IMR-90 (cell line): ENCODE data around the gene HPS4.

Source experiments
- CEBPB ChIP-seq: IDR thresholded peaks from 2 replicates; pipeline ENCODE4 v1.6.1; 2012; ENCODE audit warnings: low read depth, low read length, improper control_type of control experiment
- CHD1 ChIP-seq: IDR thresholded peaks from 2 replicates; pipeline ENCODE4 v1.6.1; 2012; ENCODE audit warnings: low read depth, low read length, improper control_type of control experiment
- ELK1 ChIP-seq: fragments of 150-350 bp; IDR thresholded peaks from 2 replicates; pipeline ENCODE4 v1.6.1; 2016; ENCODE audit warnings: low read depth, mild to moderate bottlenecking, low read length, moderate library complexity, borderline replicate concordance
- FOS ChIP-seq: fragments of 150-350 bp; IDR thresholded peaks from 2 replicates; pipeline ENCODE4 v1.6.1; 2016; ENCODE audit warnings: low read depth, low read length
- MAFK ChIP-seq: IDR thresholded peaks from 2 replicates; pipeline ENCODE4 v1.6.1; 2012; ENCODE audit warnings: low read depth, low read length, improper control_type of control experiment
- MXI1 ChIP-seq: IDR thresholded peaks from 2 replicates; pipeline ENCODE4 v1.6.1; 2012; ENCODE audit warnings: low read depth, mild to moderate bottlenecking, low read length, moderate library complexity, borderline replicate concordance
- NFE2L2 ChIP-seq: fragments of 150-350 bp; IDR thresholded peaks from 2 replicates; pipeline ENCODE4 v1.6.1; 2016; ENCODE audit warnings: low read depth, mild to moderate bottlenecking, low read length
- POLR2A ChIP-seq: IDR thresholded peaks from 2 replicates; pipeline ENCODE4 v1.6.1; 2012; ENCODE audit warnings: mild to moderate bottlenecking, low read depth, low read length
- RAD21 ChIP-seq: IDR thresholded peaks from 2 replicates; pipeline ENCODE4 v1.6.1; 2012; ENCODE audit warnings: low read length, improper control_type of control experiment
- RCOR1 ChIP-seq: IDR thresholded peaks from 2 replicates; pipeline ENCODE4 v1.6.1; 2012; ENCODE audit warnings: mild to moderate bottlenecking, low read length, improper control_type of control experiment; ENCODE audit not compliant: insufficient replicate concordance
- RFX5 ChIP-seq: IDR thresholded peaks from 2 replicates; pipeline ENCODE4 v1.8.0; 2012; ENCODE audit warnings: low read depth, mild to moderate bottlenecking, low read length, moderate library complexity
- SMC3 ChIP-seq: fragments of 150-350 bp; IDR thresholded peaks from 2 replicates; pipeline ENCODE4 v1.6.1; 2016; ENCODE audit warnings: low read depth, mild to moderate bottlenecking, antibody characterized with exemption, low read length, moderate library complexity
- USF2 ChIP-seq: fragments of 150-350 bp; IDR thresholded peaks from 2 replicates; pipeline ENCODE4 v1.6.1; 2017; ENCODE audit warnings: mild to moderate bottlenecking, antibody characterized with exemption, low read length, low read depth
- TF ChIP-seq, protein P1 (sequence below): conservative IDR thresholded peaks from 2 replicates; pipeline ENCODE4 v1.5.1; 2012; ENCODE audit warnings: mild to moderate bottlenecking, low read depth, low read length, improper control_type of control experiment

DNA sequence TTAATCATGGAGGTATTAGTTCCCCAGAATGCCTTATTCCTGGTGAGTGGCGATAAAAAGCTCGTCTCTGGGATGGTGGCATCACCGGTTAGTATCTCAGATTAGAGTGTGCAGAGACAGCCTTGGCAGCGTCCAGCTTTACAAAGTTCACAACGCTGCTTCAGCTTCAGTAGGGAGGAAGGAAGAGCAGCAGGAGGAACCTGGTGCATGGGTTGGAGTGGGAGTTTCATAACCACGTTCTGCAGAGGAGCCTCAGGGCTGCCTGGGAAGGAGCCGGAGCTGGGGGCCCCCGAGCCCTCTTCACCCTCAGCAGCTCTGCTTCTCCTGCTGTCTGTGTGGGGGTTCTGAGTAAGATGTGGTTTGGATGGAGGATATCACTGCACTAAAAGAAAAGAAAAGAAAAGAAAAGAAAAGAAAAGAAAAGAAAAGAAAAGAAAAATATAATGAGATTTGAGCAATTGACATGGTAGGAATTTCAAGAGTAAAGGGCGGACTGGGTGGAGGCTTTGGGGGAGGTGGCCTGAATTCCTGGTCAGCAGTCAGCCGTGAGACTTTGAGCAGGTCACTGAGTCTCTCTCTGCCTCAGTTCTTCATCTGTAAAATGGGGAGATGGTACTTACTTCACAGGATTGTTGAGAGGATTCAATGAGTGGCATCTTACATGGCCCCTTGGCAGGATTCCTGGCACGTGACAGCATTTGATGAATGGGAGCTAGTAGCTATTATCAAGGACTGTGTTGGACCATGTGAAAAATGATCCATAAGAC is 48.1 kb downstream of the HPS4 start:
- TF ChIP-seq, protein P1, sequence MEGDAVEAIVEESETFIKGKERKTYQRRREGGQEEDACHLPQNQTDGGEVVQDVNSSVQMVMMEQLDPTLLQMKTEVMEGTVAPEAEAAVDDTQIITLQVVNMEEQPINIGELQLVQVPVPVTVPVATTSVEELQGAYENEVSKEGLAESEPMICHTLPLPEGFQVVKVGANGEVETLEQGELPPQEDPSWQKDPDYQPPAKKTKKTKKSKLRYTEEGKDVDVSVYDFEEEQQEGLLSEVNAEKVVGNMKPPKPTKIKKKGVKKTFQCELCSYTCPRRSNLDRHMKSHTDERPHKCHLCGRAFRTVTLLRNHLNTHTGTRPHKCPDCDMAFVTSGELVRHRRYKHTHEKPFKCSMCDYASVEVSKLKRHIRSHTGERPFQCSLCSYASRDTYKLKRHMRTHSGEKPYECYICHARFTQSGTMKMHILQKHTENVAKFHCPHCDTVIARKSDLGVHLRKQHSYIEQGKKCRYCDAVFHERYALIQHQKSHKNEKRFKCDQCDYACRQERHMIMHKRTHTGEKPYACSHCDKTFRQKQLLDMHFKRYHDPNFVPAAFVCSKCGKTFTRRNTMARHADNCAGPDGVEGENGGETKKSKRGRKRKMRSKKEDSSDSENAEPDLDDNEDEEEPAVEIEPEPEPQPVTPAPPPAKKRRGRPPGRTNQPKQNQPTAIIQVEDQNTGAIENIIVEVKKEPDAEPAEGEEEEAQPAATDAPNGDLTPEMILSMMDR = no peak
- TF ChIP-seq RAD21 (no peak), POLR2A (no peak), SMC3 (no peak), CEBPB (no peak), USF2 (no peak), ELK1 (no peak), MAFK (no peak), NFE2L2 (no peak), RCOR1 (no peak), MXI1 (no peak), CHD1 (no peak), RFX5 (no peak), FOS (no peak)
